Activated CD8-positive, alpha-beta T cell treated with anti-CD3 and anti-CD28 coated beads for 36 hours (primary cell): ENCODE measurements around the gene LFNG. TPM values are rescaled to one million over a fixed set of nuclear protein-coding genes. Genes with fewer than 3 reads are reported as not detected.

Source experiments
- ATAC-seq: fragments of 200-7000 bp; cut with Tn5 transposase; one replicate; pipeline ENCODE4 v1.10.0; 2021; ENCODE audit warnings: mild to moderate bottlenecking, moderate library complexity
- CTCF ChIA-PET: fragments of 350-600 bp; sonication (Branson Sonifier 250); formaldehyde crosslinking; loops from one replicate; lab custom pipeline; 2021; ENCODE audit warnings: antibody characterized with exemption; lab: Charles Lee
- POLR2A ChIA-PET: fragments of 350-600 bp; sonication (Branson Sonifier 250); formaldehyde crosslinking; loops from one replicate; lab custom pipeline; 2021; ENCODE audit warnings: antibody characterized with exemption; lab: Charles Lee
- DNase-seq: peaks from one replicate; pipeline ENCODE4 v3.0.0-alpha.2; 2020
- H3K27ac Mint-ChIP-seq: one replicate; pipeline ENCODE4 v1.8.0; 2021; ENCODE audit warnings: mild to moderate bottlenecking, mixed read lengths
- H3K27me3 Mint-ChIP-seq: one replicate; pipeline ENCODE4 v1.8.0; 2021; ENCODE audit warnings: mixed read lengths
- H3K36me3 Mint-ChIP-seq: one replicate; pipeline ENCODE4 v1.8.0; 2021; ENCODE audit warnings: low read depth, mixed read lengths
- H3K4me1 Mint-ChIP-seq: one replicate; pipeline ENCODE4 v1.8.0; 2021; ENCODE audit warnings: low read depth, mixed read lengths
- H3K4me3 Mint-ChIP-seq: one replicate; pipeline ENCODE4 v1.8.0; 2021; ENCODE audit warnings: mild to moderate bottlenecking, moderate library complexity, mixed read lengths
- H3K9me3 Mint-ChIP-seq: one replicate; pipeline ENCODE4 v1.8.0; 2021; ENCODE audit warnings: mixed read lengths
- intact Hi-C: fragments of 100-400 bp; cut with micrococcal nuclease; formaldehyde crosslinking; loops from one replicate; pipeline ENCODE4 v1.10.0; 2022
- total RNA-seq, 2 experiments: library from RNA; stranded (reverse); gene quantifications; one replicate each; pipeline ENCODE4 v1.2.3, GENCODE V29; 2021
- TF ChIP-seq, protein P1 (sequence below): fragments of 200-600 bp; IDR thresholded peaks from one replicate; pipeline ENCODE4 v1.8.0; 2022; ENCODE audit warnings: antibody characterized with exemption, mild to moderate bottlenecking

The LFNG gene
- total RNA-seq, 2 experiments from 2014 or later, result 50.6 TPM

DNA sequence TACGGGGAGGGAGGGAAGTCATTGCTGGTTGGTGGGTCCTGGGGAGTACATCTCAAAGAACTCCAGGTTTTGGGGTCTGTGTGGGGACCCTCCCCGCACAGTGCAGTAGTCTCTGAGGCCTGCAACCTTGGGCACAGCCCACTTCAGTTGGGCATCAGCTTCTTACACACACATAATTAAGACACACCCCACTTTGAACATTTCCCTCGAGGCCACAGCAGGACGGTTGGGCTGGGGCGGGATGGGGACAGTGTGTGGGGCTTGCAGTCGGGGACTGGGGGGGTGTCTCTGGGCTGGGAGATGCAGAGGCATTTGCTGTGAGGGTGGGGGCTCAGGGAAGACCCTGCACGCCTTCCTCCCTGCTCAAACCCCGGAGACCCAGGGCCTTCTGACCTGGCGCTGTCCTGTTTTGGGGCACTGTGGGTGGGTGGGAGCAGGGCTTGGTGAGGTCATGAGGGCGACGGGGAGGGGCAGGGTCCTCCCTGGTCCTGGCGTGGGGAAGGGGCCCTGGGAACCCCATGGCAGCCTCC lies 1.3 kb downstream of the LFNG start:
- intact Hi-C loops, result loop anchor here (5.0 to 10.0 kb wide), 3 partner anchors 44 to 116 kb away; partner anchors contain the start of genes CHST12 and GRIFIN
- H3K4me3 Mint-ChIP-seq, result peak overlapping the region; percentile 97
- peak overlapping the region; percentile 87 for H3K27ac Mint-ChIP-seq
- TF ChIP-seq, protein P1, sequence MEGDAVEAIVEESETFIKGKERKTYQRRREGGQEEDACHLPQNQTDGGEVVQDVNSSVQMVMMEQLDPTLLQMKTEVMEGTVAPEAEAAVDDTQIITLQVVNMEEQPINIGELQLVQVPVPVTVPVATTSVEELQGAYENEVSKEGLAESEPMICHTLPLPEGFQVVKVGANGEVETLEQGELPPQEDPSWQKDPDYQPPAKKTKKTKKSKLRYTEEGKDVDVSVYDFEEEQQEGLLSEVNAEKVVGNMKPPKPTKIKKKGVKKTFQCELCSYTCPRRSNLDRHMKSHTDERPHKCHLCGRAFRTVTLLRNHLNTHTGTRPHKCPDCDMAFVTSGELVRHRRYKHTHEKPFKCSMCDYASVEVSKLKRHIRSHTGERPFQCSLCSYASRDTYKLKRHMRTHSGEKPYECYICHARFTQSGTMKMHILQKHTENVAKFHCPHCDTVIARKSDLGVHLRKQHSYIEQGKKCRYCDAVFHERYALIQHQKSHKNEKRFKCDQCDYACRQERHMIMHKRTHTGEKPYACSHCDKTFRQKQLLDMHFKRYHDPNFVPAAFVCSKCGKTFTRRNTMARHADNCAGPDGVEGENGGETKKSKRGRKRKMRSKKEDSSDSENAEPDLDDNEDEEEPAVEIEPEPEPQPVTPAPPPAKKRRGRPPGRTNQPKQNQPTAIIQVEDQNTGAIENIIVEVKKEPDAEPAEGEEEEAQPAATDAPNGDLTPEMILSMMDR, result no peak
- ChIA-PET CTCF (interaction anchor here (0.9 kb wide), 1 partner anchor 52 kb away, joined by 3 read pairs; no protein-coding TSS in a partner anchor), POLR2A (interaction anchor here (1.0 to 6.0 kb wide), 5 partner anchors 10 to 38 kb away, joined by 3 to 60 read pairs (median 4); partner anchors contain the start of gene IQCE)
- peaks cover 20% of the 10 kb centered on the region for H3K36me3 Mint-ChIP-seq
- DNase-seq, result peak; percentile 32
- no peak for ATAC-seq
- H3K27me3 Mint-ChIP-seq, result no peaks in the 10 kb centered on the region
- no peaks in the 10 kb centered on the region for H3K9me3 Mint-ChIP-seq
- H3K4me1 Mint-ChIP-seq, result peaks cover 31% of the 10 kb centered on the region

GRCh38 chr7:2521341-2521745 lies 1.8 kb downstream of the LFNG start:
- Mint-ChIP-seq H3K4me1 (peaks cover 36% of the 10 kb centered on the region), H3K36me3 (peaks cover 24% of the 10 kb centered on the region), H3K9me3 (no peaks in the 10 kb centered on the region), H3K27me3 (no peaks in the 10 kb centered on the region), H3K4me3 (peak overlapping the region; percentile 97), H3K27ac (peak overlapping the region; percentile 94)
- peak; percentile 54 for DNase-seq
- intact Hi-C loops, result loop anchor here (5.0 to 10.0 kb wide), 3 partner anchors 44 to 117 kb away; partner anchors contain the start of genes CHST12 and GRIFIN
- peak; percentile 2 for ATAC-seq
- POLR2A ChIA-PET, result interaction anchor here (1.1 to 6.0 kb wide), 2 partner anchors 9 to 11 kb away, joined by 3 to 60 read pairs; no protein-coding TSS in a partner anchor
- CTCF ChIA-PET, result no interaction called here
- TF ChIP-seq, protein P1, result no peak

- intact Hi-C loops, result loop anchor here (1.0 to 10.0 kb wide), 4 partner anchors 8 to 117 kb away; partner anchors contain the start of genes CHST12 and GRIFIN
- TF ChIP-seq, protein P1, result no peak
- H3K4me1 Mint-ChIP-seq, result peaks cover 41% of the 10 kb centered on the region
- ChIA-PET POLR2A (interaction anchor here (0.7 to 6.0 kb wide), 5 partner anchors 9 to 117 kb away, joined by 3 to 60 read pairs (median 3); no protein-coding TSS in a partner anchor), CTCF (interaction anchor here (1.0 kb wide), 1 partner anchor 53 kb away, joined by 3 read pairs; no protein-coding TSS in a partner anchor)
- H3K36me3 Mint-ChIP-seq, result peaks cover 27% of the 10 kb centered on the region
- peak overlapping the region; percentile 97 for H3K4me3 Mint-ChIP-seq
- no peaks in the 10 kb centered on the region for H3K27me3 Mint-ChIP-seq
- peak overlapping the region; percentile 94 for H3K27ac Mint-ChIP-seq
- DNase-seq (peak; percentile 94), ATAC-seq (peak; percentile 69)
- H3K9me3 Mint-ChIP-seq, result no peaks in the 10 kb centered on the region
Measured at GRCh38 chr7:2521952-2522591, 2.5 kb downstream of the LFNG start.

DNA sequence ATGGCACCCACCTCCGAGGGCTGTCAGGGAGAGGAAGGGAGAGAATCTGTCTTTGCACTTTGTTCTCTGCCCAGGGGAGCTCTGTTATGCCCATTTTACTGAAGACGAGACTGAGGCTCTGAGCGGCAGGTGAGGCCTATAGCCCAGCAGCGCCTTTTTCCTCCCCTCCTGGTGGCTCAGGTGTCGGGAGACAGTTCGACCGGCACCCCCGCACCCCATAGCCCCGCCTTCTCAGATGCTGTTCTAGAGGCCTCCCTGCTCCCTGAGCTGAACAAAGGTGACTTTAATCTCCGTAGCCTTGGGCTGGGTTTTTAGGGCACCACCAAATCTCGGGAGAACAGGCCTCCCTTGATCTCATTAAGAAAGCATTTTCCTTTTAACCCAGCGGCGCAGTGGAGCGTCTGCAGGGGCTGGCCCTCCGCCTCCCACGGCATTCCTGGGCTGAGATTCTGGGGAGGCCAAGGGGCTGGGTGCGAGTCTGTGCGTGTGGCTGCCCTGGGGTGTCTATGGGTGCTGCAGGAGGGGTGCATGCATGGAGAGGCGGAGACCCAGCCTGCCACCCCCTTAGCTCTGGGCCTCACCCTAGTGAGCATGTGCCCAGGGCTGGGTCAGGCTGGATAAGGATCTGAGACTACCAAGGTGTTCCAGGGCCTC lies 3.3 kb downstream of the LFNG start:
- Mint-ChIP-seq H3K27me3 (no peaks in the 10 kb centered on the region), H3K4me3 (peak overlapping the region; percentile 97), H3K36me3 (peaks cover 34% of the 10 kb centered on the region), H3K27ac (peak overlapping the region; percentile 94), H3K9me3 (no peaks in the 10 kb centered on the region), H3K4me1 (peaks cover 41% of the 10 kb centered on the region)
- ATAC-seq, result peak; percentile 3
- DNase-seq, result peak; percentile 70
- TF ChIP-seq, protein P1, result no peak
- intact Hi-C loops, result loop anchor here (1.0 to 10.0 kb wide), 4 partner anchors 7 to 118 kb away; partner anchors contain the start of genes CHST12 and GRIFIN
- ChIA-PET POLR2A (interaction anchor here (0.9 to 6.0 kb wide), 2 partner anchors 13 to 118 kb away, joined by 4 to 60 read pairs; no protein-coding TSS in a partner anchor), CTCF (interaction anchor here (0.8 to 1.0 kb wide), 2 partner anchors 17 to 54 kb away, joined by 3 read pairs; no protein-coding TSS in a partner anchor)
